OCI-M1 (cell line): ENCODE measurements around the gene SEPTIN7.

Experiments
- DNase-seq: peaks from one replicate; lab custom pipeline; 2025; lab: John Stamatoyannopoulos, UW

The SEPTIN7 gene

GRCh38 chr7:35839860-35840854 lies 39.3 kb downstream of the SEPTIN7 start:
- no peak for DNase-seq

GRCh38 chr7:35846816-35847412 lies 46.1 kb downstream of the SEPTIN7 start:
- no peak for DNase-seq

DNA sequence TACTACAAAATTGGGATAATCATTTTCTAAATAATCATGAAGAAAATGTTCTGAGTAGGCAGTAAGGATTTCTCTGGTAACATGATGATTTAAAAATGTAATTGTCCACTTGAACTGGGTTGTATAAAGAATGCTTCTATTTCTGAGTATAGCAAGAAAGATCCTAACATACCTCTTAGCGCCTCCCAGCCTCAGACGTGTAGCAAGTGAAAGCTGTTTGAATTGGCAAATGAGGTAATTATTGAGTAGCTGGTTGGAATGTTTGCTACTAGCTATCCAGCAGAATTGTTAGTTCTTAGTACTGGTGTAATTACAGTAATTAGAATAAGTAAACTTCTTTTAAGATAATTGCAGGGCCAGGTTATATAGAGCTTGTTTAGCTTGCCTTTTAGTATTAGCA lies 47.9 kb downstream of the SEPTIN7 start:
- no peak for DNase-seq

DNA sequence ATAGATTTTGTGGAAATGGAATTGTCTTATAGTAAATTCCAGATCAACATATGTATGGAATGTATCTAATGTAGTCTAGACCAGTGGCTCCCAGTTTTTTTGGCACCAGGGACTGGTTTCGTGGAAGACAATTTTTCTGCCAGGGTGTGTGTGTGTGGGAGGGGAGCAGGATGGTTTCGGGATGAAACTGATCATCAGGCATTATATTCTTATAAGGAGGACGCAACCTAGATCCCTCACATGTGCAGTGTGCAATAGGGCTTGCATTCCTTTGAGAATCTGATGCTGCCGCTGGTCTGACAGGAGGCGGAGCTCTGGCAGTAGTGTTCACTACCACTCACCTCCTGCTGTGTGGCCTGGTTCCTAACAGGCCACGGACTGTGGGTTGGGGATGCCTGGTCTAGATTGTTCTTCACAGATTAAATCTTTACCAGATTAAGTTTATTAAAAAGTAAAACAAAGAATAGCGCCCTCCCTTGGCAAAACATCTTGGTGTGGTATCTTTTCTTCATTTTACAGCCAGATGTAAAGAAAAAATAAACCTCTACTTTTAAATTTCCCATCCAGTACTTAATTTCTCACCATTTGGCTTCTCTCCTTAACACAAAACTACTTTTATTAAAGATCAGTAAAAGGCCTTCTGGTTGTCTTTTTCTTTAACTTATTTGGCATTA lies 48.4 kb downstream of the SEPTIN7 start:
- DNase-seq = no peak

DNA sequence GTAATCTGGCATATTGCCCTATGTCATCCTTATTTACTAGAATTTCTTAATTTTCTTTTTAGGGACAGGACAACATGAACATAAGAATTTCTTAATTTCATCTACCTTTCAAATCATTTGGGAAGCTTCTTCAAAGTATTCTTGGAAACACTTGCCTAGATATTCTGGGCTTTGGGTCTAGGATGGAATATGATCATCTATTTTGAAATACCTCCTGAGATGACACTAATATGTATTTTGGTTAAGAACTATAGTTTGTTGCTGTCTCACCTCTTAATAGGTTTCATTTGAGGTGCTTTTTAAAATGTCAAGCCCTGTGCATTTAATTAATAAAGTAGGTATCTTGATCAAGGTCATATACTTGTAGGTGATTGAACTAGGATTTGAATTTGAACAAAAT lies 49.1 kb downstream of the SEPTIN7 start:
- no peak for DNase-seq
